ENCODE results near the gene MAMLD1.

MAMLD1 gene

DNA sequence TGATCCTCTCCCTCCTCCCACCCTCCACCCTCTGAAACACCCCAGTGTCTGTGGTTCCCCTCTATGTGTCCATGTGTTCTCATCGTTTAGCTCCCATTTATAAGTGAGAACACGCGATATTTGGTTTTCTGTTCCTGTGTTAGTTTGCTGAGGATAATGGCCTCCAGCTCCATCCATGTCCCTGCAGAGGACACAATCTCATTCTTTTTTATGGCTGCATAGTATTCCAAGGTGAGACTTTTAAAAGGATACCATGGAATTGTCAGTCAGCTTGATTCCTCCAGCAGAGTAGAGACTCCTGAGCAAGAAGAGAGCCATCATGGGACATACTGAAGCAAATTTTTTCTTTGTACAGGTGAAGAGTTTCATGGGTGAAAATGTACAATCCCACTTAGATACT is 166.5 kb downstream of the MAMLD1 start:
- DNase-seq (ENCODE audit: insufficient read length, low spot score) (no peak), FAIRE-seq (no peak)
- TF ChIP-seq POU2F2 (IDR thresholded peaks at IDR 0.05; ENCODE audit: low read depth, low read length) (no peak), SPI1 (IDR thresholded peaks at IDR 0.05; ENCODE audit: low read depth, low read length) (no peak), POLR2AphosphoS5 (IDR thresholded peaks at IDR 0.05; ENCODE audit: low read depth, low read length) (no peak), TAF1 (IDR thresholded peaks at IDR 0.05; ENCODE audit: low read depth, low read length) (no peak), PAX5 (IDR thresholded peaks at IDR 0.05; ENCODE audit: insufficient read depth, low read length, severe bottlenecking) (no peak), POLR2A (IDR thresholded peaks at IDR 0.05; ENCODE audit: low read depth, low read length) (no peak)

- no peak for TF ChIP-seq PAX5 (IDR thresholded peaks at IDR 0.05; ENCODE audit: insufficient read depth, low read length, severe bottlenecking)
- no peak for TF ChIP-seq TAF1 (IDR thresholded peaks at IDR 0.05; ENCODE audit: low read depth, low read length)
- TF ChIP-seq SPI1 (IDR thresholded peaks at IDR 0.05; ENCODE audit: low read depth, low read length), result no peak
- TF ChIP-seq POU2F2 (IDR thresholded peaks at IDR 0.05; ENCODE audit: low read depth, low read length), result no peak
- no peak for TF ChIP-seq POLR2AphosphoS5 (IDR thresholded peaks at IDR 0.05; ENCODE audit: low read depth, low read length)
- no peak for TF ChIP-seq POLR2A (IDR thresholded peaks at IDR 0.05; ENCODE audit: low read depth, low read length)
- DNase-seq (ENCODE audit: insufficient read length, low spot score), result no peak
- FAIRE-seq, result no peak
Measured at GRCh38 chrX:150530821-150531220, 167.7 kb downstream of the MAMLD1 start.

- DNase-seq (ENCODE audit: insufficient read length, low spot score), result no peak
- no peak for FAIRE-seq
- TF ChIP-seq PAX5 (IDR thresholded peaks at IDR 0.05; ENCODE audit: insufficient read depth, low read length, severe bottlenecking), result no peak
- no peak for TF ChIP-seq POLR2A (IDR thresholded peaks at IDR 0.05; ENCODE audit: low read depth, low read length)
- TF ChIP-seq TAF1 (IDR thresholded peaks at IDR 0.05; ENCODE audit: low read depth, low read length), result no peak
- no peak for TF ChIP-seq POLR2AphosphoS5 (IDR thresholded peaks at IDR 0.05; ENCODE audit: low read depth, low read length)
- no peak for TF ChIP-seq SPI1 (IDR thresholded peaks at IDR 0.05; ENCODE audit: low read depth, low read length)
- TF ChIP-seq POU2F2 (IDR thresholded peaks at IDR 0.05; ENCODE audit: low read depth, low read length), result no peak
Measured at GRCh38 chrX:150531467-150531866, 168.3 kb downstream of the MAMLD1 start.

GRCh38 chrX:150533863-150534262 is 170.7 kb downstream of the MAMLD1 start:
- no peak for DNase-seq (ENCODE audit: insufficient read length, low spot score)
- no peak for FAIRE-seq
- peak; percentile 32 for TF ChIP-seq SPI1 (IDR thresholded peaks at IDR 0.05; ENCODE audit: low read depth, low read length)
- no peak for TF ChIP-seq POU2F2 (IDR thresholded peaks at IDR 0.05; ENCODE audit: low read depth, low read length)

DNA sequence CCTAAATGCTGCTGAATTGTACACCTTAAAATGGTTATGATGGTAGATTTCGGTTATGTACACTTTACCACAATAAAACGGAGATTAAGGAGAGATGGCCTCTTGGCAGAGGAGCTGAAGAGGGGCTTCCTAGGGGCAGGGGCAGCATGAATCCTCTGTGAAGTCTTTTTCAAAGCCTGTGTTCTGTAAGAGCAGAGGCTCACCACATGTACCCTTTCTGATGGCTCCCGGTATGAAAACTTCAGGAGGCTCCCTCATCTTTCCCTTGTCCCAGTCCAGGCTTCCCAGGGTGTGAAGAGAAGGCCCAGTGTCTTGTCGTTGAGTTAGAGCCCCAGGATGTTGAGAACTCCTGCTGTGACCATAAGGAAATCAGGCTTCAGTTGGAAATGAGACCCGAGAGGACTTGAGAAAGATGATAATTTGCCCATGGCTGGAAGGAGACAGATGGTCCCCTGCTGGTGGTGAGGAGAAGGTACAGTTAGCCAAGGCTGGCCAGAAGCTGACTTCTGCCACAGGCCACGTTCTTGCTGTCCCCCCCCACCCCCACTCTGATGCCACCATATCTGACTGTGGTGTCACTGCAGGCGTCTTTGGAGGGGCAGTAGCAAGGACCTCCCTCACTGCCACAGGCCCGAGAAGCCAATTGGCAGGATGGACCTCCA is 173.5 kb downstream of the MAMLD1 start:
- FAIRE-seq (no peak), DNase-seq (ENCODE audit: insufficient read length, low spot score) (no peak)
- TF ChIP-seq SPI1 (IDR thresholded peaks at IDR 0.05; ENCODE audit: low read depth, low read length) (no peak), POU2F2 (IDR thresholded peaks at IDR 0.05; ENCODE audit: low read depth, low read length) (no peak), TAF1 (IDR thresholded peaks at IDR 0.05; ENCODE audit: low read depth, low read length) (no peak), PAX5 (IDR thresholded peaks at IDR 0.05; ENCODE audit: insufficient read depth, low read length, severe bottlenecking) (no peak), POLR2A (IDR thresholded peaks at IDR 0.05; ENCODE audit: low read depth, low read length) (no peak), POLR2AphosphoS5 (IDR thresholded peaks at IDR 0.05; ENCODE audit: low read depth, low read length) (no peak)

GRCh38 chrX:150537851-150538250 is 174.7 kb downstream of the MAMLD1 start:
- TF ChIP-seq POLR2AphosphoS5 (IDR thresholded peaks at IDR 0.05; ENCODE audit: low read depth, low read length) (no peak), POU2F2 (IDR thresholded peaks at IDR 0.05; ENCODE audit: low read depth, low read length) (no peak), PAX5 (IDR thresholded peaks at IDR 0.05; ENCODE audit: insufficient read depth, low read length, severe bottlenecking) (no peak)
- FAIRE-seq (no peak), DNase-seq (ENCODE audit: insufficient read length, low spot score) (no peak)

- TF ChIP-seq TAF1 (IDR thresholded peaks at IDR 0.05; ENCODE audit: low read depth, low read length) (no peak), SPI1 (IDR thresholded peaks at IDR 0.05; ENCODE audit: low read depth, low read length) (no peak), PAX5 (IDR thresholded peaks at IDR 0.05; ENCODE audit: insufficient read depth, low read length, severe bottlenecking) (no peak), POU2F2 (IDR thresholded peaks at IDR 0.05; ENCODE audit: low read depth, low read length) (no peak)
- FAIRE-seq (peak; percentile 59), DNase-seq (ENCODE audit: insufficient read length, low spot score) (no peak)
Measured at GRCh38 chrX:150540965-150541364, 177.8 kb downstream of the MAMLD1 start.

- FAIRE-seq (peak; percentile 72), DNase-seq (ENCODE audit: insufficient read length, low spot score) (no peak)
- TF ChIP-seq POLR2A (IDR thresholded peaks at IDR 0.05; ENCODE audit: low read depth, low read length), result no peak
- TF ChIP-seq SPI1 (IDR thresholded peaks at IDR 0.05; ENCODE audit: low read depth, low read length), result peak; percentile 57
Measured at GRCh38 chrX:150542846-150543229, 179.7 kb downstream of the MAMLD1 start.

GRCh38 chrX:150543230-150544155 is 180.4 kb downstream of the MAMLD1 start:
- TF ChIP-seq PAX5 (IDR thresholded peaks at IDR 0.05; ENCODE audit: insufficient read depth, low read length, severe bottlenecking) (no peak), POU2F2 (IDR thresholded peaks at IDR 0.05; ENCODE audit: low read depth, low read length) (no peak), SPI1 (IDR thresholded peaks at IDR 0.05; ENCODE audit: low read depth, low read length) (no peak), POLR2AphosphoS5 (IDR thresholded peaks at IDR 0.05; ENCODE audit: low read depth, low read length) (no peak), TAF1 (IDR thresholded peaks at IDR 0.05; ENCODE audit: low read depth, low read length) (no peak), POLR2A (IDR thresholded peaks at IDR 0.05; ENCODE audit: low read depth, low read length) (no peak)
- FAIRE-seq (peak; percentile 89), DNase-seq (ENCODE audit: insufficient read length, low spot score) (no peak)
